ENCODE results near the gene FYCO1. TPM values are rescaled to one million over a fixed set of nuclear protein-coding genes. Genes with fewer than 3 reads are reported as not detected.

Gene FYCO1
- total RNA-seq, 1 donor from 2014 or later = 31.8 TPM

GRCh38 chr3:45972534-45973402 lies 22.9 kb downstream of the FYCO1 start:
- H3K4me3 Mint-ChIP-seq (ENCODE audit: unreplicated experiment) = no peak overlapping the region

GRCh38 chr3:45969953-45970352 lies 25.7 kb downstream of the FYCO1 start:
- H3K4me1 Mint-ChIP-seq (ENCODE audit: unreplicated experiment) = peaks cover 3% of the 10 kb centered on the region

More at GRCh38 chr3:45972534-45973402, 22.9 kb downstream of the FYCO1 start:
- H3K27ac Mint-ChIP-seq (ENCODE audit: unreplicated experiment) = peak overlapping the region; percentile 33
- no peaks in the 10 kb centered on the region for H3K27me3 Mint-ChIP-seq (ENCODE audit: unreplicated experiment)
- H3K4me1 Mint-ChIP-seq (ENCODE audit: unreplicated experiment) = peaks cover 3% of the 10 kb centered on the region
- peaks cover 46% of the 10 kb centered on the region for H3K36me3 Mint-ChIP-seq (ENCODE audit: unreplicated experiment)
- DNase-seq (ENCODE audit: extremely low spot score, unreplicated experiment) = no peak
- no peak for TF ChIP-seq CTCF (IDR thresholded peaks at IDR 0.05)
- H3K9me3 Mint-ChIP-seq (ENCODE audit: unreplicated experiment) = no peaks in the 10 kb centered on the region

GRCh38 chr3:45969116-45969515 lies 26.5 kb downstream of the FYCO1 start:
- Mint-ChIP-seq H3K27ac (ENCODE audit: unreplicated experiment) (no peak overlapping the region), H3K9me3 (ENCODE audit: unreplicated experiment) (no peaks in the 10 kb centered on the region), H3K4me3 (ENCODE audit: unreplicated experiment) (no peak overlapping the region), H3K4me1 (ENCODE audit: unreplicated experiment) (peaks cover 3% of the 10 kb centered on the region), H3K27me3 (ENCODE audit: unreplicated experiment) (no peaks in the 10 kb centered on the region), H3K36me3 (ENCODE audit: unreplicated experiment) (peaks cover 36% of the 10 kb centered on the region)
- TF ChIP-seq CTCF (IDR thresholded peaks at IDR 0.05) = no peak
- no peak for DNase-seq (ENCODE audit: extremely low spot score, unreplicated experiment)

More at GRCh38 chr3:45969953-45970352, 25.7 kb downstream of the FYCO1 start:
- H3K27me3 Mint-ChIP-seq (ENCODE audit: unreplicated experiment) = no peaks in the 10 kb centered on the region
- H3K4me3 Mint-ChIP-seq (ENCODE audit: unreplicated experiment) = no peak overlapping the region
- H3K27ac Mint-ChIP-seq (ENCODE audit: unreplicated experiment) = no peak overlapping the region
- TF ChIP-seq CTCF (IDR thresholded peaks at IDR 0.05) = no peak
- DNase-seq (ENCODE audit: extremely low spot score, unreplicated experiment) = no peak
- H3K36me3 Mint-ChIP-seq (ENCODE audit: unreplicated experiment) = peaks cover 36% of the 10 kb centered on the region
- H3K9me3 Mint-ChIP-seq (ENCODE audit: unreplicated experiment) = no peaks in the 10 kb centered on the region

GRCh38 chr3:45968706-45969105 lies 26.9 kb downstream of the FYCO1 start:
- H3K9me3 Mint-ChIP-seq (ENCODE audit: unreplicated experiment) = no peaks in the 10 kb centered on the region
- TF ChIP-seq CTCF (IDR thresholded peaks at IDR 0.05) = no peak
- H3K27me3 Mint-ChIP-seq (ENCODE audit: unreplicated experiment) = no peaks in the 10 kb centered on the region
- DNase-seq (ENCODE audit: extremely low spot score, unreplicated experiment) = no peak
- no peak overlapping the region for H3K27ac Mint-ChIP-seq (ENCODE audit: unreplicated experiment)
- H3K4me1 Mint-ChIP-seq (ENCODE audit: unreplicated experiment) = peaks cover 3% of the 10 kb centered on the region
- peaks cover 40% of the 10 kb centered on the region for H3K36me3 Mint-ChIP-seq (ENCODE audit: unreplicated experiment)
- no peak overlapping the region for H3K4me3 Mint-ChIP-seq (ENCODE audit: unreplicated experiment)

- TF ChIP-seq CTCF (IDR thresholded peaks at IDR 0.05) = no peak
- H3K36me3 Mint-ChIP-seq (ENCODE audit: unreplicated experiment) = peaks cover 36% of the 10 kb centered on the region
- H3K4me3 Mint-ChIP-seq (ENCODE audit: unreplicated experiment) = no peak overlapping the region
- H3K4me1 Mint-ChIP-seq (ENCODE audit: unreplicated experiment) = peaks cover 3% of the 10 kb centered on the region
- H3K9me3 Mint-ChIP-seq (ENCODE audit: unreplicated experiment) = no peaks in the 10 kb centered on the region
- no peaks in the 10 kb centered on the region for H3K27me3 Mint-ChIP-seq (ENCODE audit: unreplicated experiment)
- H3K27ac Mint-ChIP-seq (ENCODE audit: unreplicated experiment) = no peak overlapping the region
- no peak for DNase-seq (ENCODE audit: extremely low spot score, unreplicated experiment)
Measured at GRCh38 chr3:45968149-45968548, 27.5 kb downstream of the FYCO1 start.
